Measurements from ENCODE around the gene GRK1.
A peak's percentile ranks its signal among the peaks of the same experiment; 100 is the strongest.

Gene GRK1

GRCh38 chr13:113786262-113786841, 119.3 kb downstream of the GRK1 start:
- peaks cover 0 to 8% (median 0%) of the 10 kb centered on the region in 11 experiments; a peak in 4 of 22 replicates for H3K9me3 ChIP-seq (replicated peaks in 1 of 11)
- TF ChIP-seq Cebpa-rat (IDR thresholded peaks at IDR 0.05) = no peak
- H3K4me3 ChIP-seq = no peak overlapping the region
- H3K27ac ChIP-seq = no peak overlapping the region
- H3K9ac ChIP-seq = no peak overlapping the region
- H3K4me1 ChIP-seq = peaks cover 0 to 24% (median 9%) of the 10 kb centered on the region in 10 experiments; a peak in 13 of 20 replicates
- peaks cover 0 to 8% (median 0%) of the 10 kb centered on the region in 11 experiments; a peak in 5 of 22 replicates for H3K36me3 ChIP-seq
- H3K27me3 ChIP-seq = no peaks in the 10 kb centered on the region
- H4K20me1 ChIP-seq = peaks cover 0 to 6% (median 0%) of the 10 kb centered on the region in 11 experiments; a peak in 5 of 22 replicates
- H3K4me2 ChIP-seq = peak overlapping the region in 3 of 11 experiments; percentile 9 to 29 (median 24); a peak in 2 of 22 replicates
